ENCODE data around the gene PGBD5.

PGBD5 gene

DNA sequence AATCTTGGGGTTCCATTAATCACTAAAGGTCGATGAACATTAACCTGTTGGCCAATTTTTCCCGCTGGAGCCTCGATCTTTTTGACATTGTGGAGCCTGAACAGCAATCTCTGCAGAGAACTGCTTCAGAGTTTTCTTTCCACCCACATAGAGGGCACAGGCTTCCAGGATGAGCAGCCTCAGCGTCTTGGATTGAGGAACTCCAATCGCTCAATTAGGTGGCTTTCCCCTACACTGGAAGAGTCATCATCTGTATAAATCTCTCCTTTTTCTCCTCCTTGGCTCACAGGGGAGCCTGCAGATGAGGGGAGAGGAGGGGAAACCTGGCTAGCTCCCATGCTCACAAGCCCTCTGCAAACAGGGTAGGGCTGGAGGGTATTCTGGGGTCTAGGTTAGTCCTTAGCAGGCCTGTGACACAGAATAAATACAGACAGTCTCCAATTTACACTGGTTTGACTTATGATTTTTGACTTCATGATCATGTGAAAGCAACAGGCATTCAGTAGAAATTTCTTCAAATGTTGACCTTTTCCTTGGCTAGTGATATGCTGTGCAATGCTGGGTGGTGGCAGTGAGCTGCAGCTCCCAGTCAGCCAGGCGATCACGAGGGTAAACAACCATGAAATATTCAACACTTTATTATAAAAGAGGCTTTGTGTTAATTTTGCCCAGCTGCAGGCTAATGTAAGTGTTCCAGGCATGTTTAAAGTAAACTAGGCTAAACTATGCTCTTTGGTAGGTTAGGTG lies 80.8 kb downstream of the PGBD5 start:
- DNase-seq = no peak

DNA sequence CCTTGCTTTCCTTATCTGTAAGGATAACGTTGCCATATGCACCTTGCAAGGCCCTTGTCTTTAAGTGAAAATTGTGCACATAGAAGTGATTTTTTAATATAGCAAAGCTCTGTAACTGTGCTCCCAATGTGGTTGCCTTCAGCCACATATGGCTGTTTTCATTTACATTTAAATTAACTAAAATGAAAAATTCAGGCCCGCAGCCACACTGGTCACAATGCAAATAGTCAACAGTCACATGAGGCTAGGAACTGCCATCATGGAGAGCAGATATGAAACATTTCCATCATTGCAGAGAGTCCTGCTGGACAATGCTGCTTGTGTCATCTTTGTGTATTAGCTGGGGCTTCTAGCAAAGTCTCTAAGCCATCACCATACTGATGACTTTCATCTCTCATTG lies 83.4 kb downstream of the PGBD5 start:
- no peak for DNase-seq

DNA sequence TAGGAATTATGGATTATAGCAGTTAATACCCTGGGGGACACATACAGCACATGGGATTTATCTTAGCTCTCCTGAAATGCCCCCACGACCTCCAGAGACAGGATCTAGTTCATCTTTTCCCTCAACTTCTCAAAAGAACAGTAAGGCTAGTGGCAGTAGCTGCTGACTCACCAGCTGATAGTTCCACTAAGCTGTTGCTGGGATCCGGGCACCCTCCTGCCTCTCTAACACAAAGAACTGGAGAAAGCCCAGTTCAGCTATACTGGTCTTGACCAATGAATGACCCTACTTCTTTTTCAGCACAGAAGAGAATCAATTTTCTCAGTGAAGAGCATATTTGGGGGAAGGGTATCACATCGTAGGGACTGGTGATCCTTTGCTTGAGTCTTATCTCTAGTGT lies 84.1 kb downstream of the PGBD5 start:
- DNase-seq = no peak

DNA sequence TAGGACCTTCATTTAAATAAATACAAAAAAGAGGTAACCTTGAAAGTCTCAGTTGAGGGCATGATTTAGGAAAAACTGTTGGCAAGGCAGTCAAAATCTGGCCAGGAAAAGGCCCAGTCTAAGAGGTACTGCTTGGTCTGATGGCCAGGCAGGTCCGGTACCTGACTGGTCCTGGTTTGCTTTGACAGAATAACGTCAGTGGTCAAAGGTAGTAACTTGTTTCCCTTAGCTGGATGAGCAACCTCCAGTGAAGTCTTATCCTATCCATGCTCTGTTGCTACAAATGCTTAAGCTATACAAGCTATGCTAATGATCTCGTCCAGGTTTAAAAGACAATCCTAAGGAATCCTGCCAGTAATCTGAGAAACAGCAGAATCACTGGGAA lies 85.0 kb downstream of the PGBD5 start:
- no peak for DNase-seq

DNA sequence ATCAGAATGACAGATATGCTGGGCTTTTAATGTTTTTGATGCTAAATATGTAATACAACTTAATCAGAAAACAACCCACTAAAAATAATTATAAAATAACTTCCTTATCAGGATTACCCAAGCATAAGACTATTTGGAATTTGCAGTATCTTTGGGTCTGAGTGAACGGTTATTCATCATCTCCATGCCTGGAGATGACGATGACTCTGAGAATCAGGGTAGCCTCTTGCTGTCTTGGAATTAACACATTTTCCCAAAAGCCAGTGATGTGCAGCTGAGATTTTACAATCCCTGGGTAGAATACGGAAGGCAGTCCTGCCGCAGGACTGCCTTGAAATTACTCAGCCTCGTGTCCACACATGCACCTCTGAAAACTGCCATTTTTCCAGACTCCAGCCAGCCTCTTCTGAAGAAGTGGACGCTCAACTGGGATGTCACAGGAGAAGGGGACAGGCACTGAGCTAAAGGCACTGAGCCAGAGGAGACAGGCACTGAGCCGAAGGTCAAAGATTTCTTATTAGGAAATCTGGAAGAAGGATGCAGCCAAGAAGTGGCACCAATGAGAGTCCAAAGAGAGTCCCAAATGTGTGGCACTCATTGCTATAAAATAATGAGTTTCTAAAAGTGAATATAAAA lies 85.5 kb downstream of the PGBD5 start:
- no peak for DNase-seq

DNA sequence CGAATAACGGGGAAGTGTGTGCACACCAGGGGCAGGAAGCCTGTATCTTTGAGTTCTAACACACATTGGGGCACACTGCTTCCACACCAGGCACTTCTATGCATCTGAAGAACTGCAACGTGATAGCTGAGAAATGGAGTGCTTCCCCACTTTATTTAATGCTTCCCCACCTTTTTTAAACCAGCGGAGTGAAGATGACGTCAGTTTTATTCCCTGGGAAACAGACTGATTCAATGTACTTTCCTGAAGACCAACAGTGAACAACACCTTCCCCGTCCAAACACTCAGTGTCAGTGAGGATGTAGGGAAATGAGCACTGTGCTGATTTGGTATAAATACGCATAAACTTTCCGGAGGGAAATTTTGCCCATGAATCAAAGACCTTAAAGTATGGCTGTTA lies 87.1 kb downstream of the PGBD5 start:
- DNase-seq = no peak

DNA sequence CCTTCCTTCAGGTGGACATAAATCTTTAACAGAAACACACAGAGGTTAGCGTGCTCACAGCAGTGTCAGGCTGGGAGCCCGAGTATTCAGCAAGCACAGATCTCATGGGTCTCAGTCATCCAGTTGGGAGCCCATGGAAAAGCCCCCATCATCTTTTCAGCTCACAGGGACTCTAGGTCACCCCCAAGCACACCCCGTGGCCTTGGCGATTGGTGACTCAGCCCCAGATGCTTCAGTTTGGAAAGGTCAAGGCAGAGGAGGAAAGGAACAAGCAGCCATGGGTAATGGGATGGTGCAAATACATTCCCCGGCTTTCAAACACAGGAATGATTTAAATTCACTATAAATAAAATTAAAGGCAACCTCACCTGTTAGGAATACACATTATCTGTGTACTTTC lies 88.9 kb downstream of the PGBD5 start:
- no peak for DNase-seq

DNA sequence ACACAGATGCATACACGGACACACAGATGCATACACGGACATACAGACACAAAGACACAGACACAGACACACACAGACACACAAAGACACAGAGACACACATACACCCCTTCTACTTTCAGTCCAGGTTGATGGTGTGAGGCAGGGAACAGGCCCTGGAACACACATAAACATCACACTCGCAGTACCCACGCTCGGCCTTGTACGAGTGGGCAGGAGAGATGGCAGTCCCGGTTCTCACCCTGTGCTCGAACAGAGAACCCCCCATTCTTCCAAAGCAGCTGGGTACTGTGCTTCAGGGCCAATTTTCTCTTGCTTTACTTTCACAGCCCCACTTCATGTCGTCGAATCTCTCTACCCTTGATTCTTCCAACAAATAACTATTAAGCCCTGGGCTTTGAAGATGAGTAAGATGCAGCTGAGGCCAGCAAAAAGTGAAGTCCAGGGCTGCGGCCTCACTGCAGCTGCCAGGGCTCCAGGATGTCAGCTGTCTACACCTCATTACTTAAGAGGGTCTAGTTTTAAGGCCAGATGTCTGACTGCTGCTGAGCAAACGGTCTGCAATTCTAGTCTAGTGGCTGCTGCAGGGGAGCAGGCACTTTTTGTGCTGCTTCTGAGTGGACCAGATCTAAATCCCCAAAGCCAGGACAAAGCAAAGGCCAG lies 90.1 kb downstream of the PGBD5 start:
- no peak for DNase-seq

DNA sequence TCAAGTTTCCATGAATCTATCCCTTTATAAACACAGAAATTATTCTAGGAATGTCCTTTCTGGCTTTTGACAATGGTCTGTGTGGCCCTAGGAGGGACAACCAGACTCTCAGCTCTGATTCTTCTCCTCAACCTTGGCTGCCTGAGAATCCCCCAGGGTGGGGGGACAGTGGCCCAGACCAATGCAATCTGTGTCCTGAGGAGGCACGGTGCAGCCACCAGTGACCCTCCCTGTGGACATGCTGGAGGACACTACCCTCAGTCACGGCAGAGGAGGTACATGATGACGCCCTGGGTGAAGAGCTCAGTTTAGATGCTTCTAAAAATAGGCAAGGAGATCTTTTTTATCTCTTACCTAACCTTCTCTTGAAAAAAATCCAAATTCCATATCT lies 91.7 kb downstream of the PGBD5 start:
- no peak for DNase-seq

DNA sequence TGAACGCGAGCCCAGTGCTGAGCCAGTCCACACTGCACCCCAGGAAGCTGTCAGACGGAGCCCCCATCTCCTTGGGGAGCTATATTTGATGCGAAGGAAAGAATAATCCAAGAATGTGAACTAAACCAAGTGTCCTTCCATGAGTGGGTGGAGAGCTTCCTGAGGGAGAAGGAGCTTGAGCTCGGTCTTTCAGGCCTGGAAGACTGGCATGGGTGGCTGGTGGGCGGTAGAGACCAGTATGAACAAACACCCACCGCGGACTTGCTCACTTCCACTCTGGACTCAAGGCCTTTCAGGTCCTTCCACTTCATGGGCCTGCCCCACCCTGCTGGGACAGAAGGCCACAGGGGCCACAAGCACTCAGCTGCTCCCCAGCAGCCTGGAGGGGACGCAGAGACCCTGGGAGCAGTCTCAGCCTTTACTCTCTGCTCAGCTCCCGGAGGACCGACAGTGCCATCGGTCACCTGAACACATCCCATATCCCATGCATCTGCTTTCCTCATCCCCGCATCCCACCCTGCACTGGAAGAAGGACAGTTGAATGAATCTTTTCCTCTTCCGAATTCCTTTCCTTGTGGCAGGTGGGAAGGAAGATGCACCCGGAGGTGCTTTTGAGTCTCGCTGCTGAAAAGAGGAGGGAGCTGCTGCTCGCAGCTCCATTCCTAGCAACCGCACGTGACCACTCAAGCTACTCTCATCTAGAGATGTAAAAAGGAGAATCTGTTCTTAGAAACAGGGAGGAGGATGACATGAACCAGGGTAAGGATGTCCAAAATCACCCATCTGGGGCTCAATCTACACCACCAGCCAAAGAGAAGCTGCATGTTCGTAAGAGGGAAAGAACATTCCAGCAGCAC lies 92.3 kb downstream of the PGBD5 start:
- DNase-seq = no peak

DNA sequence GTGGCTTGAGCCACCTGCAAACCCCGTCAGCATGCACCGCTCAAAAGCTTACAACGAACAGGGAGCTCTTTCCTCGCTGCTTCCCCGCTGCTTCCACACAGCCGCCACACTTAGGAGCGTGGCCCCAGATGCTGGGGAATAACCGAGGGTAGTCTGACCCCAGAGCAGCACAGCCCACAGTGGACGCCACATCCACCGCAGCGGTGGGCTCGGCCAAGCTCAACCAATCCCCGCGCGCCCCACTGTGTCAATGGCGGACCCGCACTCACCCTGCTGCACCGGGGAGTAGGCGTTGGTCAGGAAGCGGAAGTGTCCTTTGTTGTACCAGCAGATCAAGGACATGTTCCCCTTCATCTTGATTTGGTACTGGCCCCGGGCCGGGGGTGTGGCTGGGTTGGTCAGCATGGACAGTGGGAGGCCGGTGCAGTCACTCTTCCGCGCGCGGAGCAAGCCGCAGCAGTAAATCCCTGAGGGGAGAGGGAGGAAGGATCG lies 93.5 kb downstream of the PGBD5 start:
- DNase-seq = no peak

DNA sequence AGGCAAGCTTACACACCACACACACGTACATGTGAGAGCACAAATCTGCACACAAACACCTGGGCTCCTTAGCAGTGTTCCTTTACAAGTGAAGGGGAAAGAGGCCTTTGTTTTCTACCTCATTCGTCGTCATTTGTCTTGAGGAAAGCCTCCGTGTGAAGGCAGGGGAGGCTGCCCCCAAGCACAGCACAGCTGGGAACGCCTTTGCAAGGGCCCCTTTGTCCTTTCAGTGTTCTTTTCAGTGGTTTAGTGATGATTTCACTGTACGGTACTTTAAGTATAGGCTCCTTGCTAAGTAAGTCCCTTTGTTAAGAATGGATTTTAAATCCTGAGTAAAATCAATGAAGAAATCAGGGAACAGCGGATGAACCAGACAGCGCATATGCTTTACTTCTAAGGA lies 94.1 kb downstream of the PGBD5 start:
- DNase-seq = no peak

DNA sequence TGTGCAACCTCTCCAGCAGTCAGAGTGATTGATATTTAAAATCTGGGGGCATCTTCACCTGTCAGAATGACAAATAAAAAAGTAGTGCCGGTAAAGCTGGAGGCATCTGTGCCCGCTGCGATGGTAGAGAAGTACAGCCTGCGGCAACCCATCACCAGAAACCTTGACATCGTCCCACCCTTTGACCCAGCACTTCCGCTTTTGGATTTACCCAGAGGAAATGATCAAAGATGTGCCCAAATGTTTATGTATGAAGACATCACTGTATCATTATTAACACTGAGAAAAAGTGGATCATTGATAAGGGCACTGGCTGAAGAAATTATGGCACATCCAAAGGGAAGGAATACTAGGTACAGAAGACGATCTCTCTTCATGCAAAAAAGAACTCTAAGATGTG lies 96.0 kb downstream of the PGBD5 start:
- DNase-seq = no peak

DNA sequence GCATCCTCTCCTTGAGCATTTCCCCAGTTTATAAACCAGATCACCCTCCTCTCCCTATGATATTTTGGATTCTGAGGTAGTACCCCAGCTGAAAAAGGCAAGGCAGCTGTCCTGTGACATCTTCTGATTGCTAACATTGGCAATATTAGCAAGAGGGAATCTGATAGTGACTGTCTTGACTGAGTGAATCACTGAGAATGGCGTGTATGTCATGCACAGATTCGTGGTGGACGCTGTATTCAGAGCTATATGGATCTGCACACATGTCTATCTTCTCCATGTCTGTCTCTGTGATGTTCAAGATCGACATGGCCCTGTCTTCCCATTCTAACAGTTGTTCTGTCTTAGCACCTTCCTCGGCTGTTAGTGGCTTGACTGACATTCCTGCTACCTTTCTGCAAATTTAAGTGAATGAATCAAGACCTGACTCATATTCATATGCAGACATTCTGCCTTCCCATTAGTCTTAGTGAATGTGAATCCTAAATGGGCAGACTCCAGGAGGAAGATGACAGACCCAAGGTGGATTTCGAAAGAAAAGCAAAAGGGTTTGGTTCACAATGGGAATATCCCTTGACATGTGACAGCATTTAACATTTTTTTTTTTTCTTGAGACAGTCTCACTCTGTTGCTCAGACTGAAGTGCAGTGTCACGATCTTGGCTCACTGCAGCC lies 97.7 kb downstream of the PGBD5 start:
- no peak for DNase-seq

DNA sequence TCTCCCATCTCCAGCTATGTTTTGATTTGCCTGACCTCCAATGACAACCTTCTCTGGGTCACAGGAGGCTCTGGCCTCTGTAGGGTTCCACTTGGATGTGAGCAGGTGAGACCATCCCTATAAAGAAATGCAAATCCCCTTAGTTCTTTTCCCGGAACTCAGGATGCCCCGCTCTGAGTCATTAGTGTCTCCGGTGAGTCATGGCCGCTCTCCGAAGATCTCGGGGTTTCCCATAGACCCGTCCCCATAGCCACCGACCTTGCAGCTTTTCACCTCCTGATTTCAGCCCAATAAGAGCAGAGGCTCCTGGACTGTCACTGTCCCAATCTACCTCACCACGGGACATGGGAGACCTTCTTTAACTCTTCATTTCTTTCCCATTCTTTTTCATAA lies 98.2 kb downstream of the PGBD5 start:
- no peak for DNase-seq

DNA sequence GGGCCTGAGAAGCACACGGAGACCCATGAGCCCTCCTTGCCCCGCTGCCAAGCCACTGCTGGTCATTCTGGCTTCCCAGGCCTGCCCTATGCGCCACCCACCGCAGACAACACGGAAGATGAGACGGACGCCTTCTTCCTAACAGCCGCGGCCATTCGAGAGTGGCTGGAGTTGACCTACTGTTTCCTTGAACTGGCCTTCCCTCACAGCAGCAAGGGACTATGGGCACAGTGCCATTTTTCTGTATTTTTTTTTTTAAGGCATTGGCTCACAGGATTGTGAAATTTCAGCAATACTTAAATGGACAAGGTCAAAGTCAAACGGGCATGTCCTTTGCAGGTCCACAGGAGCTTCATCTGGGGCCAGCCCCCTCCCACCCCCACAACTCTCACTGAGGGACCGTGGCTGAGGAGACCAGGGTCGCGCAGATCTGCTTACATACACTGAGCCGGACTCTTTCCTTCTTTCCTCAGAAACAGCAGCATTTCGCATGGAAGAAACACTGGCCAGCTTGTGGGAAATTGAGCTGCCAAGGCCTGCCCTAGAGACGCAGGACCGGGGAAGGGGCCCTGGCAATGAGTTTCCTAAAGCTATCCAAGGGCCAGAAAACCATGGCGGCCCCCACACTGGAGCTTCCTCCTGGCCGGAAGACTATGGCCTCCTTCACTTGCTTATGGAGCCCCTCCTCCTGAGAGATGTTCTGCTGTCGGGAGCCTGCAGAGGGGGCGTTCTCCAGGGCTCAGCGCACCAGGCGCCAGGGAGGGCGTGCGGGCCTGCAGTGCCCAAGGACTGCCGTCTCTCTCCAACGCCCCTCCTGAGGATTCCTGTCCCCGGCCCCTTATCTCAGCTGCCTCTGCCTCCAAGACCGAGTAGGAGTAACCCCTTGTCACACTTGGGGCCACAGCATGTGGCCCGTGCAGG lies 98.9 kb downstream of the PGBD5 start:
- no peak for DNase-seq

DNA sequence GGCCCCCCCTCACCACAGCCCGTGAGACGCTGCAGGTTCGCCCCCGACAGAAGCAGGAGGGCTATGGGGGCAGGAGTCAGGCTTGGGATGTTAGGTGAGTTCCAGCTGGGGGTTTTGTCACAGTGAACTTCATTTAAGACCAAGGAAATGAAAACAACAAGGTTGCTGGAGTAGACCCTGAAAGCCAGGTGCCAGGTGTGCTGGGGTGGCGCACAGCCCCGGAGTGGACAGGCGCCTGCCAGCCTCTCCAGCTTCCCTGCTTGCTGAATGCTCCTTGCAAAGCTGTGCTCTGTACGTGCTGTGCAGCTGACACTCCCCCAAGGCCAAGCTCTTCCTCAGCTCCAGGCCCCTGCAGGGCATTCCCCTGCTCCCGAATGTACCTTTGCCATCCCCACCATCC lies 102.4 kb downstream of the PGBD5 start:
- DNase-seq = no peak

DNA sequence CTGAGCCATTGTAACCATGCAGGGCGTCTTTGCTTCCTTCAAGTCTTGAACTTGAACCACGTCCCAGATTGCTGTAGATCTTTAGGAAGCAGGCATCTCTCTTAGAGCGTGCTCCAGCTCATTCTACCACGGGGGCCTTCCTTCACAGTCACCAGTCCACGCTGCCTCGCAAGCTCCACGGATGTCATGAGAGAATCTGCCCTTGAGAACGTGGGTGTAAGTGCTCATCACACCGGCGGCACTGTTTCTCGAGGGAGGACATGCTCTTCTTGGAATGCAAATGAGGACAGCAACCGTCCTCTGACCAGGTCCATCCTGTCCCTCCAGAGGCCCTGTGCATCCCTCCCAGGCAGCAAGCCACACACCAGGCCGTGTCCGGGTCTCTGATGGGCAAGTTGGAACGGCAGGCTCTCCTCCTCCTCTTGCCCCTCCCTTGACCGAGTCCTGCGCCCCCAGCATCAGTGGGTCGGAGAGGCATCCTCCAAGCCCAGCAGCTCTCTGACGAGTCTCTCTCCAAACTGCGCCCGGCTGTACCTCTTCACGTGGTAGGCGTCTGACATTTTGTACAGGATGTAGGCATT lies 103.1 kb downstream of the PGBD5 start:
- DNase-seq = no peak

DNA sequence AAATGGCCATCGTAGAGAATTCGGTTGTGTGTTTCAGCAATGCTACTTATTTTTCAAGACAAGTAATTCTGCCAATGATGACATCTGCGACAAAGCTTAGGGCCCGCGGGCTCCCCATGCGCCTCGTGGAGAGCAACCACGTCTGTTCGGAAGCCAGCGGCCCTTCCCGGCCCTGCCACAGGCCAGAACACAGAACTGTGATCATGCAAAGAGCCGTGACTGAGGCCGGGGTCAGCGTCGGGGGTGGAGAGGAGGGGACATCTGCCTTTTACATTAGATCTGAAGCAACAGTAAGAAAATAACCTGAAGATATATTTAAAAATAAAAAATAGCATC lies 103.7 kb downstream of the PGBD5 start:
- no peak for DNase-seq

DNA sequence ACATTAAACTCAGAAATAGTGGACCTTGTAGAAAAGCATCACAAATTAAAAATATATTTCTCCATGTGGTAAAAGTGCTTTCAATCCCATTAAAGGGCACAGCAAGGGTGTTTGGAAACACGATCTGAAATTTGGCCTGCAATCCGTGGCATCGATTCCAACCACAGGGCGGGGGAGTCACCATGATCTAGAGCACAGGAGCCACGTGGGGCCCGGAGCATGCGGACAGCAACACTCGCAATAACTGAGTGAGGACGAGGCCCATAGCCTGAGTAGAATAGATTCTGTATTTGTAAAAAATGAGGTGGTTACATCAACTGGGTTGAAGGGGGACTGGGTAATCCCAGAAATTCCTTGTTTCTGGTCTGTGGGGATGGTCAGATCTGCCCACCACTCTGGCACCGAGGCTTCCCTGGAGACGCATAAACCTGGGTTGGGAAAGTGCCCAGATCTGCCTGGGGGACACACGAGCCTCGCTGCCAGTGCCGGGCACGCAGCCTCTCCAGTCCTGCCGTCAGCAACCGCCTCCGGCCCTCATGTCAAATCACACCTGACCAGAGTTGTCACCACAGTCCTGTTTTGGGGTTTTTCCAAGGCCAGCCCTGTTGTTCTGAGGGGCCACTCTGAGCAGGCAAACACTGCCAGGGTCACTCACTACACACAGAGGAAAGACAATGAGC lies 104.3 kb downstream of the PGBD5 start:
- no peak for DNase-seq

DNA sequence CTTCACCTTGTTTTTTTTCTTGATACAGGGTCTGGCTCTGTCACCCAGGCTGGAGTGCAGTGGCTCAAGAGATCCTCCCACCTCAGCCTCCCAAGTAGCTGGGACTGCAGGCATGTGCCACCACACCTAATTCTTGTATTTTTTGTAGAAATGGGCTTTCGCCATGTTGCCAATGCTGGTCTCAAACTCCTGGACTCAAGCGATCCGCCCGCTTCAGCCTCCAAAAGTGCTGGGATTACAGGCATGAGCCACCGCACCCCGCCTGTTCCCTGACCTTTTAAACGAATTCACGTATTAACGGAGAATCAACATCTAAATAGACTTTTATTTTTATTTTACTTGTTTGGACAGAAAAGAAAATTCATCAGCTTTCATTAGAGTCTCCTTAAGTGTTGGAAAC lies 104.8 kb downstream of the PGBD5 start:
- DNase-seq = no peak
